ENCODE results near the gene CD40. TPM values are rescaled to one million over a fixed set of nuclear protein-coding genes. Genes with fewer than 3 reads are reported as not detected.

The CD40 gene
- total RNA-seq, 1 experiment from 2014 or later, result 13.6 TPM

DNA sequence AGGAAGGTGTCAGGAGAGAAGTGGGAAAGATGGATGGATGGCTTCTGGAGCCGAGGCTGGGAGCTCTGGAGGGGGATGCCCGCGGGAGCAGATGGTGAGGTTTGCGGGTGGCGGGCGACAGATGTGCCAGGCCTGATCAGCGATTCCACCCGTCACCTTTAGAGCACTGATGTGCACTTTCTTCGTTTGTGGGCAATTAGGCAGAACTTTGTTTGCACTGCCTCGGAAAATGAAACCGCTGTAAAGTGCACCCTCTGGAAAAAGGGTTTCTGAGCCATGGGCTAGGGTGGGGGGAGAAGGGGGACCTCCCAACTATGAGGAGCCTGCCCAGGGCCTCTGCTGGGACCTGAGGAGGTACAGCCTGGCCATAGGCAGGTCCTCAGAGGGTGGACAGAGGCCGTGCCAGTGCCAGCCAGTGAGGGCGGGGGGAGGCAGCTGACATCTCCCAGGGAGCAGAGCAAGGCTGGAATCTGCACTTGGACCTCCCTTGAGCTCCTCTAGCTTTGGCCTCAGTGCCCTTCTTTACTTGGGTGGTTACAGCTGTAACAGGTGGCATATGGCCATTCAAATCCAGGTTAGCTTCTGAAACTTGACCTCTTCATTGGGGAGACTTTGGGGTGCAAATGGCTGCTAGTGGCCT lies 58.7 kb downstream of the CD40 start:
- Histone ChIP-seq H3K4me2 (no peak overlapping the region), H3F3A (ENCODE audit: insufficient read depth, low read depth) (no peaks in the 10 kb centered on the region), H2AFZ (no peak overlapping the region), H3K27ac (no peak overlapping the region), H3K4me1 (replicated peaks; ENCODE audit: insufficient read depth) (no peaks in the 10 kb centered on the region), H4K20me1 (ENCODE audit: insufficient read depth) (no peaks in the 10 kb centered on the region), H3K36me3 (ENCODE audit: low read depth) (no peaks in the 10 kb centered on the region), H3K79me2 (ENCODE audit: low read depth) (no peaks in the 10 kb centered on the region), H3K9me2 (ENCODE audit: insufficient read depth) (no peaks in the 10 kb centered on the region), H3K9me3 (ENCODE audit: insufficient read depth, low read depth) (no peaks in the 10 kb centered on the region), H3K4me3 (no peak overlapping the region), H3K27me3 (ENCODE audit: insufficient read depth, low read depth) (peaks cover 94% of the 10 kb centered on the region)
- BruUV-seq (replicated peaks), result no TSS peak
- ChIA-PET CTCF (no interaction called here), POLR2A (ENCODE audit: unreplicated experiment) (no interaction called here)
- TF ChIP-seq EZH2 (IDR thresholded peaks at IDR 0.05; ENCODE audit: low read depth), result no peak
- TF ChIP-seq, protein P1, sequence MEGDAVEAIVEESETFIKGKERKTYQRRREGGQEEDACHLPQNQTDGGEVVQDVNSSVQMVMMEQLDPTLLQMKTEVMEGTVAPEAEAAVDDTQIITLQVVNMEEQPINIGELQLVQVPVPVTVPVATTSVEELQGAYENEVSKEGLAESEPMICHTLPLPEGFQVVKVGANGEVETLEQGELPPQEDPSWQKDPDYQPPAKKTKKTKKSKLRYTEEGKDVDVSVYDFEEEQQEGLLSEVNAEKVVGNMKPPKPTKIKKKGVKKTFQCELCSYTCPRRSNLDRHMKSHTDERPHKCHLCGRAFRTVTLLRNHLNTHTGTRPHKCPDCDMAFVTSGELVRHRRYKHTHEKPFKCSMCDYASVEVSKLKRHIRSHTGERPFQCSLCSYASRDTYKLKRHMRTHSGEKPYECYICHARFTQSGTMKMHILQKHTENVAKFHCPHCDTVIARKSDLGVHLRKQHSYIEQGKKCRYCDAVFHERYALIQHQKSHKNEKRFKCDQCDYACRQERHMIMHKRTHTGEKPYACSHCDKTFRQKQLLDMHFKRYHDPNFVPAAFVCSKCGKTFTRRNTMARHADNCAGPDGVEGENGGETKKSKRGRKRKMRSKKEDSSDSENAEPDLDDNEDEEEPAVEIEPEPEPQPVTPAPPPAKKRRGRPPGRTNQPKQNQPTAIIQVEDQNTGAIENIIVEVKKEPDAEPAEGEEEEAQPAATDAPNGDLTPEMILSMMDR (conservative IDR thresholded peaks at IDR 0.05), result no peak
- intact Hi-C loops (cut with micrococcal nuclease; ENCODE audit: unreplicated experiment), result no loop called here
- DNase-seq, result no peak

DNA sequence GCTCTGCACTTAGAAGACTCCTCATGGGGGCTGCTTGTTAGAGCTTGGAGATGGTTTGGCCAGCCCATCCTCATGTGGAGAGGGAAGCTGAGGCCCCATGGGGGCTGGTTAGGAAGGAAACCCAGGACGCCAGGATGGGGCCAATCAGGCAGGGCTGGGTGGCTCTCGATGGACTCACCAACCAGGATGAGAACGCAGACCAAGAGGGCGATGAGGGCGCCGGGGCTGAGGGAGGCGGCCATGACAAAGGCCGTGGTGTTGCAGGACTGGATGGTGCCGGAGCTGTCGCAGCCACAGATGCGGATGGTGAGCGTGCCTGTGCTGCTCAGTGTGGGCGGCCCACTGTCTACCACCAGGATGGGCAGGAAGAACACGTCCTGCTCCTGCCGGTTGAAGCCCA lies 59.7 kb downstream of the CD40 start:
- BruUV-seq (replicated peaks), result no TSS peak
- intact Hi-C loops (cut with micrococcal nuclease; ENCODE audit: unreplicated experiment), result no loop called here

DNA sequence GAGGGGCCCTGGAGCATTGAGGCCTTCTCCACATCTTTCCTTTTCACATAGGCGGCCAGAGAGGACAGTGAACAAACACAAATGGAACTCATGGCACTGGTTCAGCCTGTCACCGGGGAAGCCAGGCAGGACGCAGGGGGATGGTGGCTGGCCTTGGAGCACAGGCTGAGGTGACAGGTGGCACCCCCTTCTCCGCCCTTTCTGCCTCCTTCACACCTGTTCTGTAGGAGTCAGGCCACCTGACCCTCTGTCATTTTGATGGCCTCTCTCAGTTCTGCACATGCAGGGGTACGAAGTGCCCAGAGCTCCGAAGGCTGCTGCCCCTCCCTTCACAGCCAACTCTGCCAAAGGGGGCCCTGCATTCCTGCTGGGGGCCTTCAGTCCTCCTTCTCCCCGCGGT lies 60.8 kb downstream of the CD40 start:
- no peak overlapping the region for H3K27ac ChIP-seq
- DNase-seq, result no peak
- H3K9me3 ChIP-seq (ENCODE audit: insufficient read depth, low read depth), result no peaks in the 10 kb centered on the region
- no TSS peak for BruUV-seq (replicated peaks)
- POLR2A ChIA-PET (ENCODE audit: unreplicated experiment), result no interaction called here
- no peak overlapping the region for H2AFZ ChIP-seq
- H3F3A ChIP-seq (ENCODE audit: insufficient read depth, low read depth), result no peaks in the 10 kb centered on the region
- no peaks in the 10 kb centered on the region for H3K4me1 ChIP-seq (replicated peaks; ENCODE audit: insufficient read depth)
- H3K9me2 ChIP-seq (ENCODE audit: insufficient read depth), result no peaks in the 10 kb centered on the region
- H3K4me3 ChIP-seq, result no peak overlapping the region
- H4K20me1 ChIP-seq (ENCODE audit: insufficient read depth), result peaks cover 4% of the 10 kb centered on the region; the same call in 1 of the 2 replicates
- H3K27me3 ChIP-seq (ENCODE audit: insufficient read depth, low read depth), result peaks cover 92% of the 10 kb centered on the region
- TF ChIP-seq EZH2 (IDR thresholded peaks at IDR 0.05; ENCODE audit: low read depth), result no peak
- TF ChIP-seq, protein P1 (conservative IDR thresholded peaks at IDR 0.05), result no peak
- intact Hi-C loops (cut with micrococcal nuclease; ENCODE audit: unreplicated experiment), result no loop called here
- H3K79me2 ChIP-seq (ENCODE audit: low read depth), result no peaks in the 10 kb centered on the region
- H3K36me3 ChIP-seq (ENCODE audit: low read depth), result no peaks in the 10 kb centered on the region
- CTCF ChIA-PET, result no interaction called here
- H3K4me2 ChIP-seq, result no peak overlapping the region

More for the DNA sequence above, 59.7 kb downstream of the CD40 start:
- Histone ChIP-seq H3K27ac (no peak overlapping the region), H3K9me3 (ENCODE audit: insufficient read depth, low read depth) (no peaks in the 10 kb centered on the region), H3F3A (ENCODE audit: insufficient read depth, low read depth) (no peaks in the 10 kb centered on the region), H3K36me3 (ENCODE audit: low read depth) (no peaks in the 10 kb centered on the region), H3K27me3 (ENCODE audit: insufficient read depth, low read depth) (peaks cover 94% of the 10 kb centered on the region), H2AFZ (no peak overlapping the region), H3K79me2 (ENCODE audit: low read depth) (no peaks in the 10 kb centered on the region), H3K4me1 (replicated peaks; ENCODE audit: insufficient read depth) (no peaks in the 10 kb centered on the region), H3K4me3 (no peak overlapping the region), H4K20me1 (ENCODE audit: insufficient read depth) (peaks cover 4% of the 10 kb centered on the region; the same call in 1 of the 2 replicates), H3K9me2 (ENCODE audit: insufficient read depth) (no peaks in the 10 kb centered on the region), H3K4me2 (no peak overlapping the region)
- ChIA-PET POLR2A (ENCODE audit: unreplicated experiment) (no interaction called here), CTCF (interaction anchor here (0.6 kb wide), 1 partner anchor 66 kb away, joined by 3 read pairs; no protein-coding TSS in a partner anchor)
- TF ChIP-seq EZH2 (IDR thresholded peaks at IDR 0.05; ENCODE audit: low read depth), result no peak
- TF ChIP-seq, protein P1 (conservative IDR thresholded peaks at IDR 0.05), result no peak
- DNase-seq, result no peak

Other genes with a start within 250 kb of the CD40 start
- gene ZSWIM1, start 237.1 kb upstream of the CD40 start, total RNA-seq (2021), result 13.2 and 13.5 TPM in 2 replicates
- gene SPATA25, start 230.7 kb upstream of the CD40 start, total RNA-seq (2021), result 5.2 and 6.3 TPM in 2 replicates
- 6.5 and 9.2 TPM in 2 replicates for gene NEURL2, start 227.1 kb upstream of the CD40 start, total RNA-seq (2021)
- 123 and 132 TPM in 2 replicates for gene CTSA, start 227.0 kb upstream of the CD40 start, total RNA-seq (2021)
- gene PLTP, start 206.2 kb upstream of the CD40 start, total RNA-seq (2021), result 113 and 127 TPM in 2 replicates
- gene PCIF1, start 183.6 kb upstream of the CD40 start, total RNA-seq (2021), result 35.3 and 35.6 TPM in 2 replicates
- 14.1 and 16.3 TPM in 2 replicates for gene ZNF335, start 146.1 kb upstream of the CD40 start, total RNA-seq (2021)
- not detected in 2 replicates for gene MMP9, start 109.4 kb upstream of the CD40 start, total RNA-seq (2021)
- 6.0 and 8.7 TPM in 2 replicates for gene SLC12A5, start 89.1 kb upstream of the CD40 start, total RNA-seq (2021)
- 15.8 and 28.1 TPM in 2 replicates for gene NCOA5, start 28.4 kb upstream of the CD40 start, total RNA-seq (2021)
- gene CDH22, start 190.2 kb downstream of the CD40 start, total RNA-seq (2021), result not detected in 2 replicates

All from PC-9 (cell line).